ENCODE data around the gene FECH.
"Not testable (repeated sequence)": the region's sequence is repeated elsewhere in the genome, so short reads cannot be mapped to it uniquely, and the experiment has no call there.

The FECH gene

DNA sequence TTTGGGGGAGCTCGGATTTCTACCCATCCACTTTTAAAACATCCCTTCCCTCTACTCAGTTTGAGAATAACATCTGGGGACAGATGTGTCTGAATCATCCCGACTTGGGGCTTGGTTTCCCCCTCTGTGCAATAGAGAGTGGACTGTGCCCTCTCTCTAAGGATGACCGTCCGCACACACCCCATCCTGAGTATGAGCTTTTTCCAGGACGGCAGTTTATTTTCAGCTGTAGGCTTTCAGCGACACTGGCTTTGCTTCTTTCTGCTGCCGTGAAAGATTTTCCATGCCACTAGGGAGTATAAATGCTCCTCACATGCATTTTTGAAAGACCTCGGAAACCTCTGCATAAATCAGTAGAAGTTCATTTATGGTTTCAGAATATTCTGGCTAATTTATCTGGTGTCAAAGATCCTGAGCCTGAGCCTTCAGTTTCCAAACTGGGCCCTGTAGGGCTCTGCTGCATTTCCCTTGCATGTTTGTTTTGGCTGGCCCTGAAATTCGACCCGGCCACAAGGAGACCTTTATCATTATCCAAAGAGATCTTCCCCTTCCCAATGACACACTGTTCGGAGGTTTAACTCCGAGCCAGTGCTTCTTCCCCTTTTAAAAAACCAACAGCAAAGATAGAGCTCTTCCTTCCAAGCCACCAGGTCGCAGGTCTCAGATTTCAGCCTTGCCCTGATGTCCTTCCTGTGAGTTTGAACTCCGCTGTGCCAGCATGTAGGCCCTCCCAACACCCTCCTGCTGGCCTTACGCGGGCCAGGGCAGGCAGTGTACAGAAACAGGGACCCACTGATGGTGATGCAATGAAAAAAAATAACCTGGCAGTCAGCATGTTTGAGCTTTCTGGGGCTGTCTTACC lies 53.3 kb downstream of the FECH start:
- DNase-seq (ENCODE audit: low read depth in 2 of 2), result no peak

DNA sequence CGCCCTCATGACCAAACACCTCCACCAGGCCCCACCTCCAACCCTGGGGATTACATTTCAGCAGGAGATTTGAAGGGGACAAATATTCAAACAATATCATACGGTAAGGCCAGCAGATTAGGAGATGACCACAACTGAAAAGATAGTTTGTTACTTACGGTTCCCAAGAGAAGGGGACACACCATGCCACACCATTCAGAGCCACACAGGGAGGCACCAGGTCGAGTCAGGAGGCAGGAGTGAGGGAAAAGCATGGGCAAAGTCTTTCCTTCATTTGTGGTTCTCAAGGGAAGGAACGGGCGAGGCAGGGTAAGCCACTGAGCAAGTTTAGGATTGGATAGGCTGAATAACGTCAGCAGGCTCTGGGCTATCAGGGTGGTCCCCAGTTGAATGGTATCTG lies 57.4 kb downstream of the FECH start:
- DNase-seq (ENCODE audit: low read depth in 2 of 2), result no peak

DNA sequence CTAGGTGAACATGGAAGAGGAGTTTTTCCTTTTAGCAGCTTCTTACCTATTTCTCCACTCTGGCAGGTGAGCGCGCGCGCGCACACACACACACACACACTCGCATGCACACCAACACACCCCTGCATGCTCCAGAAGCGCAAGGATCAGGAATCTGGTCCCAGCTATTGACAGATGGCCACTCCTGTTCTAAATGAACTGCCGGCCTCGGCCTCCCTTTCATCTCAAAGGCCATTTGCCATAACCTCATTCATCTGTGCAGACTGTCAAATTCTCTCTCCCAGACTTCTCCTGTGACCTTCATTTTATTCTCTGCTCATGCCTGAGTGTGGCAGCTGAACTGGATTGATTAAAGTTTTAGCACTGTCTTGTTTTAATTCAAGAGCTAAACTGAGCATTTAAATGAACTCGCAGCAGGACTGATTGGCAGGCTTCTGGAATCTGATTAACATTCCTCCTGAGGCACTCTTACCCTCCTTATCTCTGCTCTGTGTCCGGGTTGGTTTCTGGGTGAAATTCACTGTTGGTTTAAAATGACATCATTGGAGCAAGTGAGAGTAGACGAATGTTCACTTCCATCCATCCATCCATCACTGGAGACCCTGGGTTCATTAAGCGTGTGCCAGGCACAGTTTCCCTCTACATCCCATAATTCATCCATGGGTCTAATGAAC lies 58.8 kb downstream of the FECH start:
- DNase-seq (ENCODE audit: low read depth in 2 of 2), result no peak

DNA sequence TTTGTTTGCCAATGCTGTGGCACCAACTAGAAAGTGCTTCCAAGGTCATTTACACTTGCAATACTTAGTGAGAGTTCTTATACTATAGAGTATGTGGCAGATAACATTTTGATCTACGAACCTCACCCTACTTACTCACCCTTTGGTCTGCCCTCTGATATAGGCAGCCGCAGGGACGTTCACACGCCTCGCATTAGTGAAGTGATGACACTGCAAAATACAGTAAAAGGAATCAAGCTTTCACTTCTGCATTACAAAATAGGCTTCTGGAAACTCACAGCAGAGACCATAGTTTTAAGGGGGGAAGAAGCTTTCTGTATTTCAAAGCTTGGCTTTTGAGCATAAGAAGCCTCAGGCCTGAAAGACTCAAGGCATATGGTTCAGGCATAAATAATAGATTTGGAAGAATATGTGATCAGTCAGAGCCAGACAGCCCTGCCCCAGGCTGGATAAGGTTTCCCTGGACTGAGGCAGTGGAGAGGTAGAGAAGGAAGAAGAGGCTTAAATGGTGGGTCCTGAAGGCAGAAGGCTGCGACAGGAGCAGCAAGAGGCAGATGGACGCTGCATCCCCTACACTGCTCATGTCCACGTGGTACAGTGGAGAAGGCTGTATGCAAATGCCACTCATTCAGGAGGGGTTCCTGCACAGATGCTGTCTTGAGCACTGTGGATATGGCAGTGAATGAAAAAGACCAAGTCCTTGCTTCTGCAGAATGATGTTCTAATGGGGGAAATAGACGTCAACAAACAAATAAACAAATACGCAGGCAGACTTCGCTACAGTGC lies 63.1 kb downstream of the FECH start:
- no peak for DNase-seq (ENCODE audit: low read depth in 2 of 2)

DNA sequence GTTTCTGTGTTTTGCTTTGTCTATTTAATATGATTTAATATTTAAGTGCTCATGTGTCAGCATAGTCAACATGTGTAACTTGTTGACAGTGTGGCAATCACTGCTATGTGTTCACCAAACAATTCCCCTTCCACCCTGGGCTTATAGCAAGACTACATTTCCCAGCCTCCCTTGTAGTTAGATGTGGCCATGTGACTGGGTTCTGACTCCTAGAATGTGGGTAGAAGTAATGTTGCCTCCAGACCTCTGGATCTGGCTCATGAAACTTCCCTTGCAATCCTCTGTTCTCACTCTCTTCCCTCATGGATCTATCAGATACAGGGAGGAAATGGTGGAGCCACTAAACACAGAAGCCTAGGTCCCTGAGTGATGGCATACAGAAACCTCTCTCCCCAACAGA lies 64.2 kb downstream of the FECH start:
- not testable (repeated sequence) for DNase-seq (ENCODE audit: low read depth in 2 of 2)

DNA sequence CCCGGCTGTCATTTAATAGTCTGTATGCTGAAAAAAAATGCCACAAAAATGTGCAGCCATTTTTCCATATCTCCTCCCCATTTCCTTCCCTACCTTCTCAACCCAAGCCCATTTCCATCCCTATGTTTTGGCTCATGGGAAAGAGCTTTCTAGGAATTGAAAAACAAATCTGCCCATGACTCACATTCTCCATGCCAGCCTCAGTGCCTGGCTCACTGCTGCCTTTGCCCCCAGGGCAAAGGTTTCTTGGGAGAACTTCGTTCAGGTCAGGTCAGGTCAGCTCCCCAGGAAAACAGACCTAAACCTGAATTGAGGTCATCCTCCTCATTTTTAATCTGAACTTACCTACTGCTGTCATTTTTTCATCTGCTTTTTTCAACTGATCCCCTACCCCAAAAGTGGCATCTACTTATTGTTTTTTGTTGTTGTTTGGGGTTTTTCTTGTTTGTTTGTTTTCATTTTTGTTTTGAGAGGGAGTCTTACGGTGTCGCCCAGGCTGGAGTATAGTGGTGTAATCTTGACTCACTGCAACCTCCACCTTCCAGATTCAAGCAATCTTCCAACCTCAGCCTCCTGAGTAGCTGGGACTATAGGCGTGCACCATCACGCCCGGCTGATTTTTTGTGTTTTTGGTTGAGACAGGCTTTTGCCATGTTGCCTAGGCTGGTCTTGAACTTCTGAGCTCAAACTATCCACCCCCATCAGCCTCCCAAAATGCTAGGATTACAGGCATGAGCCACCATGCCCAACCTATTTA lies 66.7 kb downstream of the FECH start:
- DNase-seq (ENCODE audit: low read depth in 2 of 2), result no peak

DNA sequence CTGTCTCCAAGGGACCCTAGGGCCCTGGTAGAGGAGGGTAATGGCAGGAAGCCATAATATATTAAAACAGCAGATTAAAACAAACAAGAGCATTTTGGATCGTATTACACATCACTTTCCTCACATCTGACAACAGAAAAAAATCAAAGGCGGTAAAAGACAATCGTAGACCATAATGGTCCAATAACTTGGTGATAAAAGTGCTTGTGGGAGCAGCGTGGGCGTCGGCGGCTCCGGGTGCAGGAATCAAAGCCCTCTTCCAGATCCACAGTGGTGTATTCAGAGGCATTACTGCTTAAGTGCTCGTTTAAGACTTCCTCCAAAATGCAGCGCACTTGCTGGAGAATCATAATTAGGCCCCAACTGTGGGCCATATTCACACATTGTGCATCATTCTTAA lies 68.0 kb downstream of the FECH start:
- DNase-seq (ENCODE audit: low read depth in 2 of 2), result no peak

DNA sequence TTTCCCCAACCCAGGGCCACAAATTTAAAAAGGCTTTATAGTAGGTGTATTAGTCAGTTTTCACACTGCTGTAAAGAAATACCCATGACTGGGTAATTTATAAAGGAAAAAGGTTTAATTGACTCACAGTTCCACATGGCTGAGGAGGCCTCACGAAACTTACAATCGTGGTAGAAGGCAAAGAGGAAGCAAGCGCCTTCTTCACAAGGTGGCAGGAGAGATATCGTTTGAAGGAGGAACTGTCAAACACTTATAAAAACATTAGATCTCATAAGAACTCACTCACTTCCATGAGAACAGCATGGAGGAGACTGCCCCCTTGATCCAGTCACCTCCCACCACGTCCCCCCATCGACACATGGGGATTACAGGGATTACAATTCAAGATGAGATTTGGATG lies 70.4 kb downstream of the FECH start:
- no peak for DNase-seq (ENCODE audit: low read depth in 2 of 2)

DNA sequence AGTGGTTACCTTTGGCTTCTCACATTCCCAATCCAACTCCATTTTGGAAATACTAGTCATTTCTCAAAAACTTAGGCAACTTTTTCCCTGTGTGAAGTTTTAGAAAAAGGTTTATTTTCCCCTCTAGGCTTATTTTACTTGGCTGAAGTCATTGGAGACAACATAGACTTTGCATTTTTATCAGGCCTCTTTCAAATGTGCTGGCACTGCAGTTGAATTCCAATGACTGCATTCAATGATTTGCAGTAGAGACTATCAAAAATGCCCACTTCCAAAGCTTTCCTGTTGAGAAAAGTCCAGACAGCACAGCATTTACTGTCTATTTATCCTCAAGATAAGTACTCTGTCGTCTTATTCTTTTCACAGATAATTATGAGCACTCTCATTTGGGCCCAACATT lies 81.3 kb downstream of the FECH start:
- no peak for DNase-seq (ENCODE audit: low read depth in 2 of 2)

DNA sequence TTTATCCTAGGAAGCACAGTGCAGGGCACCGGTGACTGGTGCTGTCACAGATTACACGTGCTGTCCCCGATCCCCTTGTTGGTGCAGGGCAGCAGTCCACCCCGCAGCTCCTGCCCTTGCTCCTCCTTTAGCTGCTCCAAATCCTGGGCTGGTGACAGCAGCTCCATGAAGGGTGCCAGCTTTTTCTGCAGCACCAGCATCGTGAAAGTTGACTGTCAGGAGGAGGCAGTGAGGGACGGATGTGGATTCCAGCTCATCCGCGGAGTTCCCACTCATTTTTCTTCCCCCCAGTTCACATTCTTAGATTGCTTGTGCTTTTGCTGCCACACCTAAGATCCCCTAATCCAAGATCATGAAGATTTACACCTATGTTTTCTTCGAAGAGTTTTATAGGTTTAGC lies 83.9 kb downstream of the FECH start:
- DNase-seq (ENCODE audit: low read depth in 2 of 2), result no peak

DNA sequence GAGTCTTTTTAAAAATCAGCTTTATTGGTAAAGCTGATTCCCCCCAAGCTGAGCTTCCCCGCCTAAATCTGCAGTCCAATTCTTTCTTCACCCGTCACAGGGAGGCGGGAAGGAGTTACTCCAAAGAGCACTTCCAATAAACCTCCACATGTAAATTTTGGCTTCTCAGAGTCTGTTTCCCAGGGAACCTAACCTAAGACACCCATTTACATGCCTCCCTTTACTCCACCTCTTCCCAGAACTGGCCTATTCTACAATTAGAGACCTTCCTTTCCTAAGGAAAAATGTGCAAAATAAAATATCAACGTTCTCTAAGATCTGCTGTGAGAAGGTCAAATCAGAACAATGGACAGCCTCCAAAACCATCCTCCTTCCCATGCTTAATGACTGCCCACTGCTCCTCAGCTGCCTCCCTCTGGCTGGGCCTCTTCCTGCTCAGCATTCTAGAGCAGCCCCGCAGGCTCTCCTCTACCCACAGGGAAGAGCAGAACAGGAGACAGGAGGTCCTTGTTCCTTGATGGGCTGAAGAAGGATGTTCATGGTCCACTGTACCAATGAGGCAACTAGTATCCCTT lies 87.7 kb downstream of the FECH start:
- DNase-seq (ENCODE audit: low read depth in 2 of 2), result no peak

Data from fibroblast of skin of left quadriceps (primary cell).